Right atrium auricular region (tissue), 2 donors: Measurements from ENCODE around the gene TAGLN2. TPM values are rescaled to one million over a fixed set of nuclear protein-coding genes. Genes with fewer than 3 reads are reported as not detected.

Experiments used
- DNase-seq: peaks from one replicate; pipeline ENCODE4 v3.0.0-alpha.2; 2019; ENCODE audit warnings: low spot score
- H3K27ac ChIP-seq, 2 donors: fragments of 200-600 bp; sonication (generic); 1 replicate in 1 of 2; 2 replicates in 1 of 2; pipeline ENCODE4 v1.5.1; 2016 to 2019
- H3K27me3 ChIP-seq, 2 donors: fragments of 200-600 bp; sonication (generic); one replicate each; pipeline versions ENCODE4 v1.5.1 to v1.6.0; 2017 to 2019
- H3K36me3 ChIP-seq: fragments of 200-600 bp; sonication (generic); one replicate; pipeline ENCODE4 v1.5.1; 2016
- H3K4me1 ChIP-seq, 2 donors: fragments of 200-600 bp; sonication (generic); one replicate each; pipeline versions ENCODE4 v1.5.1 to v1.6.0; 2017 to 2019
- H3K4me3 ChIP-seq, 2 donors: fragments of 200-600 bp; sonication (generic); 1 replicate in 1 of 2; 2 replicates in 1 of 2; pipeline ENCODE4 v1.5.1; 2017 to 2019; ENCODE audit warnings: mild to moderate bottlenecking in 1 of 2, moderate library complexity in 1 of 2
- H3K9me3 ChIP-seq, 2 donors: fragments of 200-600 bp; sonication (generic); one replicate each; pipeline ENCODE4 v1.5.1; 2019
- CTCF ChIP-seq, 2 donors: fragments of 200-600 bp; sonication (generic); IDR thresholded peaks; one replicate each; pipeline ENCODE4 v1.5.1; 2019; ENCODE audit warnings: antibody characterized with exemption in 2 of 2
- total RNA-seq, 2 donors: library from RNA; depleted of rRNA; stranded (reverse); fragments of >200 nt; gene quantifications; one replicate each; pipeline ENCODE4 v1.1.0, GENCODE V29; 2016

Gene TAGLN2
- total RNA-seq, 2 donors from 2014 or later, result 124 to 235 TPM

GRCh38 chr1:159922511-159923202, 2.6 kb downstream of the TAGLN2 start:
- no peak for TF ChIP-seq CTCF (IDR thresholded peaks at IDR 0.05)
- peak overlapping the region; percentile 98 to 99 for H3K27ac ChIP-seq
- H3K27me3 ChIP-seq, result no peaks in the 10 kb centered on the region
- H3K9me3 ChIP-seq, result no peaks in the 10 kb centered on the region
- DNase-seq, result no peak
- H3K4me3 ChIP-seq, result peak overlapping the region; percentile 82 to 87
- peaks cover 0 to 76% of the 10 kb centered on the region in 2 donors for H3K4me1 ChIP-seq
- peaks cover 28% of the 10 kb centered on the region for H3K36me3 ChIP-seq

DNA sequence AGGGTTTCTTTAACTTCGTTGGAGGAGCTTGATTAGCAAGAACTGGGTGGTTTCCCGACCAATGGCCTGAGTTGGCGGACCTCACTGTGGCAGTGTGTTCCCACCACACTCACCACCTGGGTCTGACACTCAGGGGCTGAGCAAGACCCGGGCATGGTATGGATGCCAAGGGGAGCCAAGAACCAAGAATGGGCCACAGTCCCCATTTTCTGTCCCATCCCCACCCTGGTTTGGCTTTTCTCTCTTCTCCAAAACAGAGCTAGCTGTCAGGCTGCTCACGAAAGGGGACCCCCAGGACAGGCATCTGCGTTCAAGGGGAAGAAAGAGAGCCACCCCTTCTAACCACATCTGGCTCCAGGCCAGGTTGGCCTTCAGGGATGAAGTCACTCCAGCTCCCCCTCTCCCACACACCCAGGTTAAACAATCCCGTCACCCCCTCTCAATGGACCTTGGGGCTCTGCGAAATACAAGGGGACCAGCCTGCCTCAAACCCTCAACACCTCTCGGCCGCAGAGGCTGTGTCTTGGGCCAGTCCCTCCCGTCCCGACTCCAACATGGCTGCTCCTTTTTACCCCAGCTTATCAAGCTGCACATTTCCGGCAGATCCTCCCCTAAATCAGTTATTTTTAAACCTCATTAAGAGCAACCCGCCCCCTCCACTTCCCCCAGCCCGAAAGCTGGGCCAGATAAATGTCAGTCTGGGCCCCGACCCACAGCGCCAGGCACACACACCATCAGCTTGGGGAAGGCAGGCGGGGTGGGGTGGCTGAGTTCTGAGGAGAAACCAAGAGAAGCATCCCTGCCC, 3.4 kb downstream of the TAGLN2 start:
- H3K36me3 ChIP-seq, result peaks cover 31% of the 10 kb centered on the region
- H3K9me3 ChIP-seq, result no peaks in the 10 kb centered on the region
- H3K4me3 ChIP-seq, result peak overlapping the region; percentile 82 to 87
- no peak for DNase-seq
- H3K27ac ChIP-seq, result peak overlapping the region; percentile 98 to 99
- H3K27me3 ChIP-seq, result no peaks in the 10 kb centered on the region
- H3K4me1 ChIP-seq, result peaks cover 0 to 84% of the 10 kb centered on the region in 2 donors
- no peak for TF ChIP-seq CTCF (IDR thresholded peaks at IDR 0.05)

GRCh38 chr1:159921251-159921650, 4.1 kb downstream of the TAGLN2 start:
- H3K36me3 ChIP-seq, result peaks cover 38% of the 10 kb centered on the region
- H3K9me3 ChIP-seq, result no peaks in the 10 kb centered on the region
- peak overlapping the region; percentile 98 to 99 for H3K27ac ChIP-seq
- peak overlapping the region; percentile 82 to 87 for H3K4me3 ChIP-seq
- no peak for DNase-seq
- TF ChIP-seq CTCF (IDR thresholded peaks at IDR 0.05), result no peak
- H3K4me1 ChIP-seq, result peaks cover 0 to 87% of the 10 kb centered on the region in 2 donors
- H3K27me3 ChIP-seq, result no peaks in the 10 kb centered on the region

DNA sequence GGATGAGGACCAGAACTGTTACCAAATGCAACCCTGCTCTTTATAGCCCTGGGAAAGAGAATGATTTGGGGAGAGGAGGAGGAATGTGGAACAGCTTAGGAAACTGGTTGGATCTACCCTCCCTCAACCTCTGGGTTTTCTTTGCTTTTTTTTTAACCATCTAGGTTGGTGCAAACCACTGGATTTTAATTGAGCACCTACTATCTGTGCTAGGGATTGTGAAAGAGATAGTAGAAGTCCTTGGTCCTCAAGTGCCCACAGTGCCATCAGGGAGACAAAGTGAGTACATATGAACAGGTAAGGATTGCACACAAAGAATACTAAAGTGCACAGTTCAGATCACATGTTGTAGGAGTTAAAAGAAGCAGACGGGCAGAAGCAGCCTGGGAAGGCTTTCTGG, 4.7 kb downstream of the TAGLN2 start:
- Histone ChIP-seq H3K27ac (peak overlapping the region; percentile 98 to 99), H3K4me1 (peaks cover 0 to 87% of the 10 kb centered on the region in 2 donors), H3K36me3 (peaks cover 39% of the 10 kb centered on the region), H3K4me3 (no peak overlapping the region), H3K27me3 (no peaks in the 10 kb centered on the region), H3K9me3 (no peaks in the 10 kb centered on the region)
- DNase-seq, result no peak
- TF ChIP-seq CTCF (IDR thresholded peaks at IDR 0.05), result no peak

DNA sequence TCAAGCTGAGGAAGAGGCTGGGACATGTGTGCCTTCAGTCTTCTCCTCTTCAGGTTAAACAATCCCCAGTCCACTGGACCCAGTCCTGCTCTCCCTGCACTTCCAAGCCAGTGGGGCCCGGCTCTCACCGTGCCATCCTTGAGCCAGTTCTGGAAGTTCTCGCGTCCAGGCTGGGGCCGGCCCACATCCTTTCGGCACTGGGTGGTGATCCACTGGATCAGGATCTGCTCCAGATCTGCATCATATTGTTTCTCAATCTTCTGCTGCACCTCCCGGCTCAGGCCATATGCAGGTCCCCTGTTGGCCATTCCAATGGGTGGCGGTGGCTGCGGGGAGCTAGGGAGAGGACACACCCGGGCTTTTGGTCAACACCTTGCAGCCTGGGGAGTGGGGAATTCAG, 5.1 kb downstream of the TAGLN2 start:
- H3K27me3 ChIP-seq, result no peaks in the 10 kb centered on the region
- no peak for DNase-seq
- H3K4me1 ChIP-seq, result peaks cover 0 to 88% of the 10 kb centered on the region in 2 donors
- H3K4me3 ChIP-seq, result no peak overlapping the region
- TF ChIP-seq CTCF (IDR thresholded peaks at IDR 0.05), result no peak
- peaks cover 39% of the 10 kb centered on the region for H3K36me3 ChIP-seq
- peak overlapping the region in 1 of 2 donors; percentile 32 for H3K27ac ChIP-seq
- H3K9me3 ChIP-seq, result no peaks in the 10 kb centered on the region
